CD14-positive monocyte (primary cell): ENCODE results near the gene BEND7. TPM values are rescaled to one million over a fixed set of nuclear protein-coding genes. Genes with fewer than 3 reads are reported as not detected.

ENCODE experiments used
- DNase-seq, 3 donors: peaks; one replicate each; pipeline ENCODE4 v3.0.0-alpha.2; 2011 to 2022
- H2AFZ ChIP-seq: 2 replicates; pipeline ENCODE4 v1.6.0; 2012; ENCODE audit warnings: mild to moderate bottlenecking, low read depth, low read length, inconsistent platforms; ENCODE audit not compliant: insufficient read depth, poor library complexity, severe bottlenecking
- H3K27ac ChIP-seq, 2 donors: 1 replicate in 1 of 2; 2 replicates in 1 of 2; pipeline ENCODE4 v1.5.1; 2012 to 2013; ENCODE audit warnings: low read length in 2 of 2, control low read depth in 1 of 2, inconsistent platforms in 1 of 2, low read depth in 1 of 2, mild to moderate bottlenecking in 1 of 2
- H3K27me3 ChIP-seq, 2 donors: one replicate each; pipeline versions ENCODE4 v1.6.0 to v1.6.1; 2011 to 2013; ENCODE audit warnings: low read length in 2 of 2; ENCODE audit not compliant: control insufficient read depth in 2 of 2, insufficient read depth in 2 of 2
- H3K36me3 ChIP-seq, 2 donors: replicated peaks in 1 of 2; 1 replicate in 1 of 2; 2 replicates in 1 of 2; pipeline versions ENCODE4 v1.5.1 to v1.6.1; 2012 to 2013; ENCODE audit warnings: low read length in 2 of 2, control low read depth in 1 of 2, inconsistent platforms in 1 of 2, mild to moderate bottlenecking in 1 of 2; ENCODE audit not compliant: insufficient read depth in 2 of 2, control insufficient read depth in 1 of 2
- H3K4me1 ChIP-seq, 2 donors: 1 replicate in 1 of 2; 2 replicates in 1 of 2; pipeline versions ENCODE4 v1.5.1 to v1.6.1; 2012 to 2013; ENCODE audit warnings: low read length in 2 of 2, control low read depth in 1 of 2, inconsistent platforms in 1 of 2, mild to moderate bottlenecking in 1 of 2, moderate library complexity in 1 of 2; ENCODE audit not compliant: insufficient read depth in 2 of 2, control insufficient read depth in 1 of 2
- H3K4me2 ChIP-seq: replicated peaks from 2 replicates; pipeline ENCODE3; 2012; ENCODE audit warnings: low read length, moderate library complexity, mild to moderate bottlenecking; ENCODE audit not compliant: poor library complexity, severe bottlenecking; ENCODE audit errors: extremely low read depth
- H3K4me3 ChIP-seq, 3 experiments: fragments of 200-600 bp in 1 of 3; sonication (generic) in 1 of 3; replicated peaks in 1 of 3; 1 replicate in 2 of 3; 2 replicates in 1 of 3; pipeline ENCODE4 v1.5.1; 2011 to 2013; ENCODE audit warnings: low read length in 3 of 3, mild to moderate bottlenecking in 3 of 3, control low read depth in 2 of 3, low read depth in 2 of 3, inconsistent platforms in 1 of 3, moderate library complexity in 1 of 3
- H3K79me2 ChIP-seq: 2 replicates; pipeline ENCODE4 v1.6.0; 2012; ENCODE audit warnings: mild to moderate bottlenecking, control low read depth, inconsistent platforms, low read length, moderate library complexity; ENCODE audit not compliant: insufficient read depth
- H3K9ac ChIP-seq: 2 replicates; pipeline ENCODE4 v1.6.0; 2017; ENCODE audit warnings: low read length, mild to moderate bottlenecking; ENCODE audit not compliant: insufficient read depth, poor library complexity, severe bottlenecking
- H3K9me3 ChIP-seq, 2 donors: replicated peaks in 1 of 2; 1 replicate in 1 of 2; 2 replicates in 1 of 2; pipeline versions ENCODE4 v1.5.1 to v1.6.1; 2012 to 2013; ENCODE audit warnings: low read length in 2 of 2, control low read depth in 1 of 2; ENCODE audit not compliant: control insufficient read depth in 1 of 2, insufficient read depth in 1 of 2
- H4K20me1 ChIP-seq: 2 replicates; pipeline ENCODE4 v1.6.0; 2012; ENCODE audit warnings: mild to moderate bottlenecking, low read length, control low read depth, moderate library complexity; ENCODE audit not compliant: insufficient read depth
- H3K27ac Mint-ChIP-seq, 7 donors: one replicate each; pipeline ENCODE4 v1.8.0; 2020; ENCODE audit warnings: mild to moderate bottlenecking in 7 of 7, mixed read lengths in 7 of 7, moderate library complexity in 6 of 7, inconsistent platforms in 2 of 7
- H3K27me3 Mint-ChIP-seq, 3 donors: one replicate each; pipeline ENCODE4 v1.8.0; 2021 to 2022; ENCODE audit warnings: low read depth in 3 of 3, mild to moderate bottlenecking in 3 of 3, mixed read lengths in 3 of 3, moderate library complexity in 3 of 3, inconsistent platforms in 1 of 3
- H3K36me3 Mint-ChIP-seq, 2 donors: one replicate each; pipeline ENCODE4 v1.8.0; 2020; ENCODE audit warnings: mixed read lengths in 2 of 2, inconsistent platforms in 1 of 2, mild to moderate bottlenecking in 1 of 2
- H3K4me1 Mint-ChIP-seq: one replicate; pipeline ENCODE4 v1.8.0; 2020; ENCODE audit warnings: mild to moderate bottlenecking, mixed read lengths
- H3K4me3 Mint-ChIP-seq, 2 donors: one replicate each; pipeline ENCODE4 v1.8.0; 2020; ENCODE audit warnings: mild to moderate bottlenecking in 2 of 2, mixed read lengths in 2 of 2, moderate library complexity in 1 of 2
- H3K9me3 Mint-ChIP-seq, 7 donors: one replicate each; pipeline ENCODE4 v1.8.0; 2020 to 2022; ENCODE audit warnings: mixed read lengths in 7 of 7, mild to moderate bottlenecking in 6 of 7, moderate library complexity in 6 of 7, inconsistent platforms in 2 of 7
- CTCF ChIP-seq: fragments of 200-600 bp; IDR thresholded peaks from one replicate; pipeline ENCODE4 v1.8.0; 2022; ENCODE audit warnings: antibody characterized with exemption, mild to moderate bottlenecking
- WGBS: methylation state at CpG from one replicate; pipeline ENCODE4 v1.1.5; 2013; ENCODE audit warnings: missing lambda C conversion rate; ENCODE audit not compliant: insufficient coverage; 5-methylcytosine and 5-hydroxymethylcytosine counted together
- intact Hi-C, 2 donors: fragments of 100-400 bp; cut with micrococcal nuclease; formaldehyde crosslinking; loops; one replicate each; pipeline versions ENCODE4 v1.15.0 to v1.15.1; 2023
- polyA plus RNA-seq, 3 donors: library from polyadenylated mRNA; depleted of rRNA in 1 of 3; unstranded in 2 of 3; stranded (reverse) in 1 of 3; fragments of 300-500 nt in 2 of 3; fragments of >200 nt in 1 of 3; fragmentation: Illumina TruSeq in 2 of 3; gene quantifications; 1 replicate in 2 of 3; 2 replicates in 1 of 3; pipeline ENCODE4 v1.2.3, GENCODE V29; 2012 to 2021

The BEND7 gene
- polyA plus RNA-seq, 3 donors = 0.65 TPM; not detected in 2

- Histone ChIP-seq H3K4me3 (no peak overlapping the region), H3K4me2 (no peak overlapping the region), H4K20me1 (no peaks in the 10 kb centered on the region), H2AFZ (no peak overlapping the region), H3K27me3 (no peaks in the 10 kb centered on the region), H3K9ac (no peak overlapping the region), H3K36me3 (no peaks in the 10 kb centered on the region), H3K27ac (no peak overlapping the region), H3K9me3 (no peaks in the 10 kb centered on the region), H3K79me2 (no peaks in the 10 kb centered on the region), H3K4me1 (no peaks in the 10 kb centered on the region)
- no CpG with 5 or more reads among the region's 4 CpGs for WGBS
- no peak for DNase-seq
- Mint-ChIP-seq H3K27ac (no peak overlapping the region), H3K27me3 (peaks cover 2 to 5% (median 4%) of the 10 kb centered on the region in 3 donors), H3K4me3 (no peak overlapping the region), H3K4me1 (no peaks in the 10 kb centered on the region), H3K9me3 (peaks cover 2 to 8% (median 4%) of the 10 kb centered on the region in 7 donors), H3K36me3 (no peaks in the 10 kb centered on the region)
- no peak for TF ChIP-seq CTCF
- intact Hi-C loops = no loop called here
Observed at GRCh38 chr10:13425397-13425796, 103.4 kb downstream of the BEND7 start.

- Histone ChIP-seq H3K4me3 (no peak overlapping the region), H3K27ac (no peak overlapping the region)
Observed at GRCh38 chr10:13422800-13423199, 106.0 kb downstream of the BEND7 start.

More at GRCh38 chr10:13422800-13423199, 106.0 kb downstream of the BEND7 start:
- Mint-ChIP-seq H3K27me3 (peaks cover 0 to 5% (median 4%) of the 10 kb centered on the region in 3 donors), H3K4me3 (no peak overlapping the region), H3K36me3 (no peaks in the 10 kb centered on the region), H3K27ac (no peak overlapping the region), H3K4me1 (no peaks in the 10 kb centered on the region), H3K9me3 (peaks cover 0 to 5% (median 3%) of the 10 kb centered on the region in 7 donors)
- Histone ChIP-seq H3K4me1 (no peaks in the 10 kb centered on the region), H3K9ac (no peak overlapping the region), H4K20me1 (no peaks in the 10 kb centered on the region), H3K4me2 (no peak overlapping the region), H3K9me3 (no peaks in the 10 kb centered on the region), H3K27me3 (no peaks in the 10 kb centered on the region), H3K36me3 (no peaks in the 10 kb centered on the region), H3K79me2 (no peaks in the 10 kb centered on the region), H2AFZ (no peak overlapping the region)
- intact Hi-C loops = no loop called here
- no peak for TF ChIP-seq CTCF
- no peak for DNase-seq
- WGBS = 43% methylated on average over 8 of the region's 9 CpGs
